ENCODE measurements around the gene CUBN. TPM values are rescaled to one million over a fixed set of nuclear protein-coding genes. Genes with fewer than 3 reads are reported as not detected.

The CUBN gene
- total RNA-seq, 1 experiment from 2014 or later: 0.46 TPM

DNA sequence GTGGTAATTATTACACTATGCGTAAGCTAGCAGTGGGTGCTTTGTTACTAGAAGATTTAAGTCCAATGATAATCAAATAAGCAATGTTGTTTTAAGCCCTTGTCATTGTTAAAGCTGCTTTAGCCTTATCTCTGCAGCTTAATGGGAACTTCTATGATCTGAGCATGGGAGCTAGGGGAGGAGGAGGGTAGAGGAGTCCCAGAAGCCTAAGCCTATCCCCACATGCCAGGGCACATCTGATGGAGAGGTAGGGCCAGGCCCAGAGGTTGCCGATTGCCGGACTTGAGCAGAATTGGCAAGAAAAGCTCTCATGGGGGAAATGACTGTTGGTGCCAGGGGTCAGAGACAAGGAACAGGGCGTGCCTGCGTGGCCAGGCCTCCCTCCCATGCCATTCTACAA is 13.4 kb downstream of the CUBN start:
- ChIA-PET POLR2A (no interaction called here), CTCF (no interaction called here)
- no peaks in the 10 kb centered on the region for H3K36me3 Mint-ChIP-seq
- ATAC-seq (no peak), DNase-seq (ENCODE audit: low spot score) (no peak)
- no peaks in the 10 kb centered on the region for H3K9me3 Mint-ChIP-seq
- TF ChIP-seq, protein P1, sequence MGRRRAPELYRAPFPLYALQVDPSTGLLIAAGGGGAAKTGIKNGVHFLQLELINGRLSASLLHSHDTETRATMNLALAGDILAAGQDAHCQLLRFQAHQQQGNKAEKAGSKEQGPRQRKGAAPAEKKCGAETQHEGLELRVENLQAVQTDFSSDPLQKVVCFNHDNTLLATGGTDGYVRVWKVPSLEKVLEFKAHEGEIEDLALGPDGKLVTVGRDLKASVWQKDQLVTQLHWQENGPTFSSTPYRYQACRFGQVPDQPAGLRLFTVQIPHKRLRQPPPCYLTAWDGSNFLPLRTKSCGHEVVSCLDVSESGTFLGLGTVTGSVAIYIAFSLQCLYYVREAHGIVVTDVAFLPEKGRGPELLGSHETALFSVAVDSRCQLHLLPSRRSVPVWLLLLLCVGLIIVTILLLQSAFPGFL (CRISPR knock-in tag; IDR thresholded peaks at IDR 0.05; ENCODE audit: borderline replicate concordance): no peak
- TF ChIP-seq, protein P2, sequence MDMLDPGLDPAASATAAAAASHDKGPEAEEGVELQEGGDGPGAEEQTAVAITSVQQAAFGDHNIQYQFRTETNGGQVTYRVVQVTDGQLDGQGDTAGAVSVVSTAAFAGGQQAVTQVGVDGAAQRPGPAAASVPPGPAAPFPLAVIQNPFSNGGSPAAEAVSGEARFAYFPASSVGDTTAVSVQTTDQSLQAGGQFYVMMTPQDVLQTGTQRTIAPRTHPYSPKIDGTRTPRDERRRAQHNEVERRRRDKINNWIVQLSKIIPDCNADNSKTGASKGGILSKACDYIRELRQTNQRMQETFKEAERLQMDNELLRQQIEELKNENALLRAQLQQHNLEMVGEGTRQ (CRISPR knock-in tag; IDR thresholded peaks at IDR 0.05): no peak
- TF ChIP-seq, protein P3, sequence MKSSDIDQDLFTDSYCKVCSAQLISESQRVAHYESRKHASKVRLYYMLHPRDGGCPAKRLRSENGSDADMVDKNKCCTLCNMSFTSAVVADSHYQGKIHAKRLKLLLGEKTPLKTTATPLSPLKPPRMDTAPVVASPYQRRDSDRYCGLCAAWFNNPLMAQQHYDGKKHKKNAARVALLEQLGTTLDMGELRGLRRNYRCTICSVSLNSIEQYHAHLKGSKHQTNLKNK (CRISPR knock-in tag; IDR thresholded peaks at IDR 0.05): no peak
- TF ChIP-seq FOXK1 (CRISPR knock-in tag; IDR thresholded peaks at IDR 0.05) (no peak), CBFB (CRISPR knock-in tag; IDR thresholded peaks at IDR 0.05; ENCODE audit: low read depth) (no peak), ZNF416 (CRISPR knock-in tag; IDR thresholded peaks at IDR 0.05) (no peak), GABPB1 (CRISPR knock-in tag; IDR thresholded peaks at IDR 0.05) (no peak), ESRRA (CRISPR knock-in tag; IDR thresholded peaks at IDR 0.05; ENCODE audit: borderline replicate concordance) (no peak), TP53 (CRISPR knock-in tag; IDR thresholded peaks at IDR 0.05) (no peak), ZNF232 (CRISPR knock-in tag; IDR thresholded peaks at IDR 0.05) (no peak)
- TF ChIP-seq, protein P4, sequence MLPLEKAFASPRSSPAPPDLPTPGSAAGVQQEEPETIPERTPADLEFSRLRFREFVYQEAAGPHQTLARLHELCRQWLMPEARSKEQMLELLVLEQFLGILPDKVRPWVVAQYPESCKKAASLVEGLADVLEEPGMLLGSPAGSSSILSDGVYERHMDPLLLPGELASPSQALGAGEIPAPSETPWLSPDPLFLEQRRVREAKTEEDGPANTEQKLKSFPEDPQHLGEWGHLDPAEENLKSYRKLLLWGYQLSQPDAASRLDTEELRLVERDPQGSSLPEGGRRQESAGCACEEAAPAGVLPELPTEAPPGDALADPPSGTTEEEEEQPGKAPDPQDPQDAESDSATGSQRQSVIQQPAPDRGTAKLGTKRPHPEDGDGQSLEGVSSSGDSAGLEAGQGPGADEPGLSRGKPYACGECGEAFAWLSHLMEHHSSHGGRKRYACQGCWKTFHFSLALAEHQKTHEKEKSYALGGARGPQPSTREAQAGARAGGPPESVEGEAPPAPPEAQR (CRISPR knock-in tag; IDR thresholded peaks at IDR 0.05): no peak
- H3K27me3 Mint-ChIP-seq (ENCODE audit: low read depth): no peaks in the 10 kb centered on the region
- no peak overlapping the region for H3K4me3 Mint-ChIP-seq
- no peak overlapping the region for H3K27ac Mint-ChIP-seq
- no peaks in the 10 kb centered on the region for H3K4me1 Mint-ChIP-seq

DNA sequence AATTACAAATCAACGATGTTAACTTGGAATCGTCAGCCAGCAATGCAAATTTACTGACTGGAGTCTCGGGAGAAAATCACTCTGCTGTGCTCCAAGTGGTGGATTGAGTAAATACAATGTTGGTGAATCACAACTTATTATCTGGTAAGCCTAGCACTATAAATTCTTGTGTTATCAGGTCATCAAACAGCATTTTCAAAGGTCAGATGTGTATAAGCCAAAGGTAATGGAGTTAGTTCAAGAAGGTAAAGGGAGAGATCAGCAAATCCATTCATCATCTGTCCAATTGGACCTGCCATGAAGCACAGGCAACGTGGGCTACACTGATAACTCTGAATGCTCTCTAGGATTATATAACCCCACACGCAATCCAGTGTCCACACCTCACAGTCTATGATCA is 13.9 kb downstream of the CUBN start:
- Mint-ChIP-seq H3K36me3 (no peaks in the 10 kb centered on the region), H3K4me3 (no peak overlapping the region), H3K27me3 (ENCODE audit: low read depth) (no peaks in the 10 kb centered on the region), H3K9me3 (no peaks in the 10 kb centered on the region), H3K27ac (no peak overlapping the region), H3K4me1 (no peaks in the 10 kb centered on the region)
- ChIA-PET POLR2A (no interaction called here), CTCF (interaction anchor here (0.7 kb wide), 1 partner anchor 1236 kb away, joined by 3 read pairs; no protein-coding TSS in a partner anchor)
- DNase-seq (ENCODE audit: low spot score) (no peak), ATAC-seq (no peak; the same call in 1 of the 2 replicates)
- TF ChIP-seq, protein P5, sequence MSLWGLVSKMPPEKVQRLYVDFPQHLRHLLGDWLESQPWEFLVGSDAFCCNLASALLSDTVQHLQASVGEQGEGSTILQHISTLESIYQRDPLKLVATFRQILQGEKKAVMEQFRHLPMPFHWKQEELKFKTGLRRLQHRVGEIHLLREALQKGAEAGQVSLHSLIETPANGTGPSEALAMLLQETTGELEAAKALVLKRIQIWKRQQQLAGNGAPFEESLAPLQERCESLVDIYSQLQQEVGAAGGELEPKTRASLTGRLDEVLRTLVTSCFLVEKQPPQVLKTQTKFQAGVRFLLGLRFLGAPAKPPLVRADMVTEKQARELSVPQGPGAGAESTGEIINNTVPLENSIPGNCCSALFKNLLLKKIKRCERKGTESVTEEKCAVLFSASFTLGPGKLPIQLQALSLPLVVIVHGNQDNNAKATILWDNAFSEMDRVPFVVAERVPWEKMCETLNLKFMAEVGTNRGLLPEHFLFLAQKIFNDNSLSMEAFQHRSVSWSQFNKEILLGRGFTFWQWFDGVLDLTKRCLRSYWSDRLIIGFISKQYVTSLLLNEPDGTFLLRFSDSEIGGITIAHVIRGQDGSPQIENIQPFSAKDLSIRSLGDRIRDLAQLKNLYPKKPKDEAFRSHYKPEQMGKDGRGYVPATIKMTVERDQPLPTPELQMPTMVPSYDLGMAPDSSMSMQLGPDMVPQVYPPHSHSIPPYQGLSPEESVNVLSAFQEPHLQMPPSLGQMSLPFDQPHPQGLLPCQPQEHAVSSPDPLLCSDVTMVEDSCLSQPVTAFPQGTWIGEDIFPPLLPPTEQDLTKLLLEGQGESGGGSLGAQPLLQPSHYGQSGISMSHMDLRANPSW (CRISPR knock-in tag; conservative IDR thresholded peaks at IDR 0.05; ENCODE audit: low read depth): no peak
- TF ChIP-seq JAZF1 (CRISPR knock-in tag; IDR thresholded peaks at IDR 0.05): no peak
- TF ChIP-seq, protein P6, sequence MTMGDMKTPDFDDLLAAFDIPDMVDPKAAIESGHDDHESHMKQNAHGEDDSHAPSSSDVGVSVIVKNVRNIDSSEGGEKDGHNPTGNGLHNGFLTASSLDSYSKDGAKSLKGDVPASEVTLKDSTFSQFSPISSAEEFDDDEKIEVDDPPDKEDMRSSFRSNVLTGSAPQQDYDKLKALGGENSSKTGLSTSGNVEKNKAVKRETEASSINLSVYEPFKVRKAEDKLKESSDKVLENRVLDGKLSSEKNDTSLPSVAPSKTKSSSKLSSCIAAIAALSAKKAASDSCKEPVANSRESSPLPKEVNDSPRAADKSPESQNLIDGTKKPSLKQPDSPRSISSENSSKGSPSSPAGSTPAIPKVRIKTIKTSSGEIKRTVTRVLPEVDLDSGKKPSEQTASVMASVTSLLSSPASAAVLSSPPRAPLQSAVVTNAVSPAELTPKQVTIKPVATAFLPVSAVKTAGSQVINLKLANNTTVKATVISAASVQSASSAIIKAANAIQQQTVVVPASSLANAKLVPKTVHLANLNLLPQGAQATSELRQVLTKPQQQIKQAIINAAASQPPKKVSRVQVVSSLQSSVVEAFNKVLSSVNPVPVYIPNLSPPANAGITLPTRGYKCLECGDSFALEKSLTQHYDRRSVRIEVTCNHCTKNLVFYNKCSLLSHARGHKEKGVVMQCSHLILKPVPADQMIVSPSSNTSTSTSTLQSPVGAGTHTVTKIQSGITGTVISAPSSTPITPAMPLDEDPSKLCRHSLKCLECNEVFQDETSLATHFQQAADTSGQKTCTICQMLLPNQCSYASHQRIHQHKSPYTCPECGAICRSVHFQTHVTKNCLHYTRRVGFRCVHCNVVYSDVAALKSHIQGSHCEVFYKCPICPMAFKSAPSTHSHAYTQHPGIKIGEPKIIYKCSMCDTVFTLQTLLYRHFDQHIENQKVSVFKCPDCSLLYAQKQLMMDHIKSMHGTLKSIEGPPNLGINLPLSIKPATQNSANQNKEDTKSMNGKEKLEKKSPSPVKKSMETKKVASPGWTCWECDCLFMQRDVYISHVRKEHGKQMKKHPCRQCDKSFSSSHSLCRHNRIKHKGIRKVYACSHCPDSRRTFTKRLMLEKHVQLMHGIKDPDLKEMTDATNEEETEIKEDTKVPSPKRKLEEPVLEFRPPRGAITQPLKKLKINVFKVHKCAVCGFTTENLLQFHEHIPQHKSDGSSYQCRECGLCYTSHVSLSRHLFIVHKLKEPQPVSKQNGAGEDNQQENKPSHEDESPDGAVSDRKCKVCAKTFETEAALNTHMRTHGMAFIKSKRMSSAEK (CRISPR knock-in tag; IDR thresholded peaks at IDR 0.05; ENCODE audit: borderline replicate concordance): no peak
- no peak for TF ChIP-seq NFATC4 (CRISPR knock-in tag; IDR thresholded peaks at IDR 0.05)
- TF ChIP-seq TEAD4 (CRISPR knock-in tag; IDR thresholded peaks at IDR 0.05): no peak
- TF ChIP-seq, protein P7, sequence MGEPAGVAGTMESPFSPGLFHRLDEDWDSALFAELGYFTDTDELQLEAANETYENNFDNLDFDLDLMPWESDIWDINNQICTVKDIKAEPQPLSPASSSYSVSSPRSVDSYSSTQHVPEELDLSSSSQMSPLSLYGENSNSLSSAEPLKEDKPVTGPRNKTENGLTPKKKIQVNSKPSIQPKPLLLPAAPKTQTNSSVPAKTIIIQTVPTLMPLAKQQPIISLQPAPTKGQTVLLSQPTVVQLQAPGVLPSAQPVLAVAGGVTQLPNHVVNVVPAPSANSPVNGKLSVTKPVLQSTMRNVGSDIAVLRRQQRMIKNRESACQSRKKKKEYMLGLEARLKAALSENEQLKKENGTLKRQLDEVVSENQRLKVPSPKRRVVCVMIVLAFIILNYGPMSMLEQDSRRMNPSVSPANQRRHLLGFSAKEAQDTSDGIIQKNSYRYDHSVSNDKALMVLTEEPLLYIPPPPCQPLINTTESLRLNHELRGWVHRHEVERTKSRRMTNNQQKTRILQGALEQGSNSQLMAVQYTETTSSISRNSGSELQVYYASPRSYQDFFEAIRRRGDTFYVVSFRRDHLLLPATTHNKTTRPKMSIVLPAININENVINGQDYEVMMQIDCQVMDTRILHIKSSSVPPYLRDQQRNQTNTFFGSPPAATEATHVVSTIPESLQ (CRISPR knock-in tag; IDR thresholded peaks at IDR 0.05): no peak
- TF ChIP-seq, protein P8, sequence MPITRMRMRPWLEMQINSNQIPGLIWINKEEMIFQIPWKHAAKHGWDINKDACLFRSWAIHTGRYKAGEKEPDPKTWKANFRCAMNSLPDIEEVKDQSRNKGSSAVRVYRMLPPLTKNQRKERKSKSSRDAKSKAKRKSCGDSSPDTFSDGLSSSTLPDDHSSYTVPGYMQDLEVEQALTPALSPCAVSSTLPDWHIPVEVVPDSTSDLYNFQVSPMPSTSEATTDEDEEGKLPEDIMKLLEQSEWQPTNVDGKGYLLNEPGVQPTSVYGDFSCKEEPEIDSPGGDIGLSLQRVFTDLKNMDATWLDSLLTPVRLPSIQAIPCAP (CRISPR knock-in tag; IDR thresholded peaks at IDR 0.05): no peak
- TF ChIP-seq, protein P9, sequence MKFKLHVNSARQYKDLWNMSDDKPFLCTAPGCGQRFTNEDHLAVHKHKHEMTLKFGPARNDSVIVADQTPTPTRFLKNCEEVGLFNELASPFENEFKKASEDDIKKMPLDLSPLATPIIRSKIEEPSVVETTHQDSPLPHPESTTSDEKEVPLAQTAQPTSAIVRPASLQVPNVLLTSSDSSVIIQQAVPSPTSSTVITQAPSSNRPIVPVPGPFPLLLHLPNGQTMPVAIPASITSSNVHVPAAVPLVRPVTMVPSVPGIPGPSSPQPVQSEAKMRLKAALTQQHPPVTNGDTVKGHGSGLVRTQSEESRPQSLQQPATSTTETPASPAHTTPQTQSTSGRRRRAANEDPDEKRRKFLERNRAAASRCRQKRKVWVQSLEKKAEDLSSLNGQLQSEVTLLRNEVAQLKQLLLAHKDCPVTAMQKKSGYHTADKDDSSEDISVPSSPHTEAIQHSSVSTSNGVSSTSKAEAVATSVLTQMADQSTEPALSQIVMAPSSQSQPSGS (CRISPR knock-in tag; IDR thresholded peaks at IDR 0.05; ENCODE audit: borderline replicate concordance, low read depth): no peak
- no peak for TF ChIP-seq SP1 (CRISPR knock-in tag; conservative IDR thresholded peaks at IDR 0.05)

Measured in WTC11 (cell line).